HG03378 (cell line): Measurements from ENCODE around the gene RPL31.
A peak's percentile ranks its signal among the peaks of the same experiment; 100 is the strongest.

Experiments
- ATAC-seq: cut with Tn5 transposase; IDR thresholded peaks from one replicate; pipeline ENCODE4 v1.9.1; 2021; ENCODE audit warnings: mild to moderate bottlenecking, moderate library complexity; ENCODE audit not compliant: unreplicated experiment

Gene RPL31

GRCh38 chr2:100992262-100992661, 9.8 kb upstream of the RPL31 start:
- ATAC-seq: no peak

GRCh38 chr2:100993294-100993693, 8.8 kb upstream of the RPL31 start:
- no peak for ATAC-seq

- ATAC-seq: no peak
Observed at GRCh38 chr2:100995309-100996075, 6.6 kb upstream of the RPL31 start.

- no peak for ATAC-seq
Observed at GRCh38 chr2:100997509-100998234, 4.4 kb upstream of the RPL31 start.

DNA sequence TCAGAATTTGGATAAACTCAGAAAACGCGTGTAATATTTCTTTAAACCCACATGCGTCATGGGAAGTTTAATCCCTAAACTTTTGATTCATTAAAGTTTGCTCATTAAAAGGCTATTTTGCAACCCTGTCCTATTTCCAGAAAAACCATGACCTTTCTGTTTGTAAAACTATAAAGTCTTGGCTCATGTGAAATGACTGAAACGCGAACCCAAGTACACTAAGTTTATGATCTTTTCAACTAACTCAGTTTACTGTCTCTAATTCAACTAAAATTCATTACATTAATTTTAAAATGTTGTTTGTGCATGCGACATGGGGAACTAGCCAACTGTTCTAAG, 3.9 kb upstream of the RPL31 start:
- no peak for ATAC-seq

- ATAC-seq: no peak
Observed at GRCh38 chr2:100999995-101000394, 2.1 kb upstream of the RPL31 start.

- ATAC-seq: no peak
Observed at GRCh38 chr2:101002562-101003277, 631 bp downstream of the RPL31 start.

GRCh38 chr2:101003278-101003775, 1.2 kb downstream of the RPL31 start:
- ATAC-seq: no peak

- no peak for ATAC-seq
Observed at GRCh38 chr2:101004620-101005325, 2.7 kb downstream of the RPL31 start.

- ATAC-seq: no peak
Observed at GRCh38 chr2:101006065-101006715, 4.1 kb downstream of the RPL31 start.

DNA sequence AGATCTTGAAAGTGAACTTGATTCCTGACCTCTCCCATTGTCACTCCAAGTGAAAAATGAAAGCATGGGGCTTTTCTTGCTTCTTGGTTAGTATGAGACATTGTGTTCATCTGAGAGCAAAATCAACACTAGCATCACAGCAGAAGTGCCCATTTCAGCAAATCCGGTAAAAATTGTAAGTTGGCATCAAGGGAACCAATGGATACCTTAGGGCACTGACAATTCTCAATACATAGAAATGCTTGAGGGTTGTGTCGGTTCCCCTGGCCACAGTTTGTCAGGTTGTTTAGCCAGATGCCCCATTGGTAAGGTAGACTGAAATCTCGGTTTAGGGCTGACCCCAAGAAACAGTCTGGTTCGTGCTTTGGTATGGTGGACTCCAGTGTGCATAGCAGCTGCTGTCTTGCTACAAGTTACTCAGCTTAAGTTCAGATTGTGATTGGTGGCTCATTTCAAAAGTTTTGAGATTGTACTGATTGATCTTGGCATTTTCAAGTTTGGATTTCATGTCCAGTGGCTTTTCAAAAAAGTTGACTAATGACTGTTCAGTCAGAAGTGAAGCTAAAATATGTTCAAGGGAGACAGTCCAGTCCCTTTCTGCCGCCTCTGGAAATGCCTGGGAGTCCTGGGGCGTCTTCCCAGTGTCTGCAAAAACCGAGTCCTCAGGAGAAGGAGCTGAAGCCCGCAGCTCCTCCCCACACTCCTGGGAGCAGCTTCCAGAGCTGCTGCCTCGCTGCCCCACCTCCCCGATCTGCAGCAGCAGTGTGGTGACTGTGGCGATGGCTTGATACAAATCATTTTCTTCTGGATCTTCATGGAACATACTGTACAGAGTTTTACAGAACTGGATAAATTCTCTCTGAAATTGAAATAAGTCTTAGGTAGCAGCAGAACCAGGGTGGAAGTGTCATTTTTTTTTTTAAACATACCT, 5.6 kb downstream of the RPL31 start:
- ATAC-seq: no peak

- no peak for ATAC-seq
Observed at GRCh38 chr2:101011152-101011551, 9.1 kb downstream of the RPL31 start.

DNA sequence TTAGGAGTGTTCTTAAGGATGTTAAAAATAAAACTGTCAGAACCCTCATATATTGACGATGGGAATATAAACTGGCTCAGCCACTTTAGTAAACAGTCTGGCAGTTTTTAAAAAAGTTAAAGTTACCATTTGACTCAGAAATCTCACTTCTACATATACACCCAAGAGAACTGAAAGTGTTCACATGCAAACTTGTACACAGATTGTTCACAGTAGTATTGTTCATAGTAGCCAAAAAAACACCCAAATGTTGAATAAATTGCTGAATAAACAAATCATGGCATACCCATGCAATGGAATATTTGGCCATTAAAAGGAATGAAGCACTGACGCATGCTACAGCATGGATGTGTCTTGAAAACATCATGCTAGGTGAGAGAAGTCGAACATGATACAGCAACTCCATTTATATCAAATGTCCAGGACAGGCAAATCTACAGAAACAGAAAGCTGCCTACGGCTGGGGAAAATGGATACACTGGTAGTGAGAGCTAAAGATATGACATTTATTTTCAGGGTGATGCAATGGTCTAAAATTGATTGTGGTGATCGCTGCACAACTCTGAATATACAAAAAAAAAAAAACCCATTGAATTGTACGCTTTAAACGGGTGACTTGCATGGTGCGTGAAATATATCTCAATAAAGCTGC, 10.1 kb downstream of the RPL31 start:
- ATAC-seq: peak; percentile 81

DNA sequence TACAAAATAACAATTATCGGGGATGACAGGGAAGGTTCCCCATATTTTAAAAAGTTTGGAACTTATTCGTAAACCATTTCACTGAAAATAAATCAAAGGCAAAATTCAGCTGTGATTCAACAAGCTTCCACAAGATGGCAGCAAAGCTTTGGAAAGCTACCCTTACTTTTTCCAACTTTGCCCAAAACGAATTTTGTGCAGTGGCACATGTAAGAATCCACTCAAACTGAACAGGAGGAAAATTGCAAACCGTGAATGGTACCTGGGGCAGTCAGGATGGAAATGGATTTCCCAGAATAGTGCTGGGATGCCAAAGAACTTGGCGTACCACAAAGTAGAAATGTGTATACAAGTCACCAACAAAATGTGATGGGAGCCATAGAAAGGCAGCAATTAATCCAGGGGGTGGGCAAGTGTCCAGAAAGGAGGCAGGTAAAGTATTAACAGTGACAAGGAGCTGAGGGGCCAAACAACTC, 10.7 kb downstream of the RPL31 start:
- ATAC-seq: no peak

GRCh38 chr2:101014264-101014857, 12.3 kb downstream of the RPL31 start:
- no peak for ATAC-seq

DNA sequence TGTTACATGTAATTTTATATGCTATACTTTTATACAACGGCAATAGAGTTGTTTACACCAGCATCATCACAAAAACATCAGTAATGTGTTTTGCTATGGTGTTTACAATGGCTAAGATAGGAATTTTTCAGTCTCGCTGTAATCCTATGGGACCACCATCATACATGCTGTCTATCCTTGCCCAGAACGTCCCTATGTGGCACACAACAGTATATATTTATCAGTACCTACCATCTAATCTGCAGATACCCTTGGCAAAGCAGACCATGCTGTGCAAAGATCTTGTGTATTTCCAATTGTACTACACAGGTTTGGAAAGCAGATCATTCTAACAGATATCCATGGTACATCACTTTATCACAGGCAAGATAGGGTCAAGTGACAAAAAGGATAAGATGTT, 15.3 kb downstream of the RPL31 start:
- ATAC-seq: no peak

DNA sequence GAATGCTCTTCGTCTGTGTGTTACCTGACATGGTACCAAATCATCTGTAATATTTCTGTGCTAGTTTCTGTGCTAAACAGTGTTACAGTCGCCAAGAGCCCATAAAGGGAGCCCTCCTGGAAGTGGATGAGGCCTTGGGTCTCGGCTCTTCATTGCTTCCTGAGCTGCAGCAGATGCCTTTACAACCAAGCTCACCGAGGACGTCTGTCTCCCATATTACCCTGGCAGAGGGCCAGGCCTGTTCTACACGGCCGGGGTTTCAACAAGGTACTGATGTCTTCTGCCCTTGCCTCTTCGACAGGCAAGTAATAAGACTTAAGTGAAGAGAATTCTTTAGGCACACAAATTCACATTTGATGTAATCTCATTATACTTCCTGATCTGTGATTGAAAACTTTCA, 16.8 kb downstream of the RPL31 start:
- ATAC-seq: no peak

DNA sequence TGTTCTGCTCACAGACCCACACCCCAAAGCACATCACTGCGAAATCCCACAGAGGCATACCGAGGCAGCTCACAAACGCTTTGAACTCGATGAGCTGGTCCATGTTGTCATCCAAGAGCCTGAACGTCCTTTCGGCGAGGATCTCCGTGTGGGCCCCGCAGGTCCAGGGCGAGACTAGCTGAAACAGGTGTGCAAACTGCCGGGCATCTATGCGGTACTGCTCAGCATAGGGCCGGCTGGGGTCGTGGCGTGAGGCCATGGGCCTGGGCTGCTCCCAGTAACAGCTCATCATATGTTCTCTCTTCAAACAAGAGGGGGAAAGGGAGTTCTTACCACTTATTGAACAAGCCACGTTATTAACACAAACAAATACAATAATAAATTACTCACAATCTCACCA, 20.1 kb downstream of the RPL31 start:
- ATAC-seq: no peak
